ENCODE measurements around the gene DDAH1. TPM values are rescaled to one million over a fixed set of nuclear protein-coding genes. Genes with fewer than 3 reads are reported as not detected.

DDAH1 gene
- total RNA-seq, 4 donors from 2014 or later, result 17.5 to 64.2 (median 40.0) TPM

DNA sequence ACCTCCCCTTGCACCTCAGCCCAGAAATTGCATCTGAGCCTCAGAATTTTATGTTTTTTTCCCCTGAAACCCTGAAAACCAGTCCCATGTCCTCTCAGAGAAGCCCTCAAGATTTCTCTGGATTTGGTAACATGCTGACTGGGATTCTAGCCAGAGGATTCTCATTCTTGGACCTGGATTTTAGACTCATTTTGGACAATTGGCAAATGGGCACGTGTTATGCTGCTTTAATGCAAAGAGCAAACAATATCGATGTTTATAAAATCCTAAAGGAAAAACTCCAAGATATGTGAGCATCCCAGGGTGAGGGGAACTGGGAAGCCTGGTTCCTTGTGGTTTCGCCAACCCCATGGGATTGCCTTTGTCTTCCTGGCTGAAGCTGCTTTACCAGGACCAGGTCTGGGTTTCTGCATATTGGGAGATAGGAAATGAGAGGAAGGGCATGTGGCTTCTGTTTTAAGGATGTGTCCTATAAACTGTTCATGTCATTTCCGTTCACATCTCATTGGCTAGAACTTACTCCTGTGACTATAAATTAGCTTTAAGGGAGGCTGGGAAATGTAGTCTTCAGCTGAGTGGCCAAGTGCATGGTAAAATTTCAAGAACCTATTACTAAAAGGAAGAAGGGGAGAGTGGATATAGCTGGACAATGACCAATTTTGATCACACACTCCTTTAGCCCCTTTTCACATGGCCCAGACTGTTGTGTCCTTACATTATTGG lies 161.4 kb downstream of the DDAH1 start:
- H3K4me1 ChIP-seq, result peaks cover 0 to 4% of the 10 kb centered on the region in 2 donors
- 89 to 91% methylated on average over 4 of the region's 4 CpGs for WGBS, 2 donors
- TF ChIP-seq, protein P1, sequence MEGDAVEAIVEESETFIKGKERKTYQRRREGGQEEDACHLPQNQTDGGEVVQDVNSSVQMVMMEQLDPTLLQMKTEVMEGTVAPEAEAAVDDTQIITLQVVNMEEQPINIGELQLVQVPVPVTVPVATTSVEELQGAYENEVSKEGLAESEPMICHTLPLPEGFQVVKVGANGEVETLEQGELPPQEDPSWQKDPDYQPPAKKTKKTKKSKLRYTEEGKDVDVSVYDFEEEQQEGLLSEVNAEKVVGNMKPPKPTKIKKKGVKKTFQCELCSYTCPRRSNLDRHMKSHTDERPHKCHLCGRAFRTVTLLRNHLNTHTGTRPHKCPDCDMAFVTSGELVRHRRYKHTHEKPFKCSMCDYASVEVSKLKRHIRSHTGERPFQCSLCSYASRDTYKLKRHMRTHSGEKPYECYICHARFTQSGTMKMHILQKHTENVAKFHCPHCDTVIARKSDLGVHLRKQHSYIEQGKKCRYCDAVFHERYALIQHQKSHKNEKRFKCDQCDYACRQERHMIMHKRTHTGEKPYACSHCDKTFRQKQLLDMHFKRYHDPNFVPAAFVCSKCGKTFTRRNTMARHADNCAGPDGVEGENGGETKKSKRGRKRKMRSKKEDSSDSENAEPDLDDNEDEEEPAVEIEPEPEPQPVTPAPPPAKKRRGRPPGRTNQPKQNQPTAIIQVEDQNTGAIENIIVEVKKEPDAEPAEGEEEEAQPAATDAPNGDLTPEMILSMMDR (IDR thresholded peaks at IDR 0.05), result no peak
- no peak for TF ChIP-seq POLR2A (IDR thresholded peaks at IDR 0.05)
- H3K36me3 ChIP-seq, result no peaks in the 10 kb centered on the region
- DNase-seq, result no peak
- intact Hi-C loops (cut with DNase I), result loop anchor here (10.0 kb wide), 3 partner anchors 201 to 581 kb away; partner anchors contain the start of gene CCN1
- no peaks in the 10 kb centered on the region for H3K9me3 ChIP-seq
- H3K27me3 ChIP-seq, result no peaks in the 10 kb centered on the region
- no peak overlapping the region for H3K27ac ChIP-seq
- H3K4me3 ChIP-seq (replicated peaks in 1 of 3), result no peak overlapping the region

DNA sequence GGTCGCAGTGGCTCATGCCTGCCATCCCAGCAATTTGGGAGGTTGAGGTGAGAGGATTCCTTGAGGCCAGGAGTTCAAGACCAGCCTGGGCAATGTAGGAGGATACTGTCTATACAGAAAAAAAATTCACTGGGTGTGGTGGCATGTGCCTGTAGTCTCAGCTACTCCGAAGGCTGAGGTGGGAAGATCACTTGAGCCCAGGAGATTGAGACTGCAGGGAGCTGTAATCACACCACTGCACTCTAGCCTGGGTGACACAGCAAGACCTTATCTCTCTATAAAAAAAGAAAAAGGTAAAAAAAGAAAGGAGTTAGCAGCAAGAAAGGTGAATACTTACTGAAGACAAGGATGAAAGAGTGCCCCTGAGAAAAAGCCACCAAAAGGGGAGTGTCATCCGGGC lies 164.8 kb downstream of the DDAH1 start:
- H3K4me1 ChIP-seq, result peaks cover 8 to 21% of the 10 kb centered on the region in 2 donors
- H3K36me3 ChIP-seq, result no peaks in the 10 kb centered on the region
- intact Hi-C loops (cut with DNase I), result loop anchor here (10.0 kb wide), 3 partner anchors 205 to 585 kb away; partner anchors contain the start of gene CCN1
- H3K27me3 ChIP-seq, result no peaks in the 10 kb centered on the region
- no peak overlapping the region for H3K4me3 ChIP-seq (replicated peaks in 1 of 3)
- WGBS, 2 donors, result 61 to 82% methylated on average over 3 of the region's 3 CpGs
- H3K27ac ChIP-seq, result no peak overlapping the region
- TF ChIP-seq, protein P1 (IDR thresholded peaks at IDR 0.05), result no peak
- no peak for TF ChIP-seq POLR2A (IDR thresholded peaks at IDR 0.05)
- DNase-seq, result no peak
- H3K9me3 ChIP-seq, result no peaks in the 10 kb centered on the region

DNA sequence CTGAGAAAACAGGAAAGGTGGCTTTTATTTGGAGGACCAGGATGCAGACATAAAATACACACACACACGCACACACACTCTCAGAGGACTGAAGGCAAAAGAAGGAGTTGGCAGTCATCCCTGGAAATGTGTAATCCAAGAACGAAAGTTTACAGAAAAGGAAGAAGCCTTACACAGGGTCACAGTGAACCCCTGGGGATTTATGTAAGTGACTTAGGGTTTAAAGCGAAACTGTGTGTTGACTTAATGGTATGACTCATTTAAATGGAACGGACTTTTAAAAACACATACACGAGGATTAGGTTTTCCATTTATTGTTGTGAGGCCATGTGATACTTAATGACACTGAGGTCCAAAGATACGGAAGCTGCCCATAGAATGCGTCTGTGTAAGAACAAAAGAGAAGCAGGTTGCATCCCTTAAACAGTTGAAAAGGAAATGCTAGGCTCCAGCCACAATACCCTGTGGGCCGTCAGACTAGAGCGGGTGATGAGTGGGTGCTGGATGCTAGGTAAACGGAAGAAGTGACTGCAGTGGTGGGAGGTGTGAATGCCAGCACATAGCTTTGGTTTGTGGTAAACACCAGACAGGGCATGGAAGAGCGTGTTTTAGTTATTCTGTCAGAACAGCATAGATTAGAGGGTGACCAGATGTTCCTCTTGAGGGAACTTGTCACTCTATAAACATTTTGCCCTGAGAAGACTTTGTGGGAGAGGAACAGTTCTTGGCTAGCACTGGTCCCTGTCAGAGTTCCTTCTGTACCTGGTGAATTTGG lies 166.9 kb downstream of the DDAH1 start:
- intact Hi-C loops (cut with DNase I), result no loop called here
- Histone ChIP-seq H3K4me3 (replicated peaks in 1 of 3) (no peak overlapping the region), H3K27me3 (no peaks in the 10 kb centered on the region), H3K27ac (peak overlapping the region; percentile 52 to 78 (median 72)), H3K4me1 (peaks cover 8 to 26% of the 10 kb centered on the region in 2 donors), H3K36me3 (no peaks in the 10 kb centered on the region), H3K9me3 (no peaks in the 10 kb centered on the region)
- DNase-seq, result peak; percentile 59
- TF ChIP-seq, protein P1 (IDR thresholded peaks at IDR 0.05), result no peak
- peak in 1 of 2 donors; percentile 30 for TF ChIP-seq POLR2A (IDR thresholded peaks at IDR 0.05)
- WGBS, 2 donors, result 28 to 29% methylated on average over 11 of the region's 11 CpGs

DNA sequence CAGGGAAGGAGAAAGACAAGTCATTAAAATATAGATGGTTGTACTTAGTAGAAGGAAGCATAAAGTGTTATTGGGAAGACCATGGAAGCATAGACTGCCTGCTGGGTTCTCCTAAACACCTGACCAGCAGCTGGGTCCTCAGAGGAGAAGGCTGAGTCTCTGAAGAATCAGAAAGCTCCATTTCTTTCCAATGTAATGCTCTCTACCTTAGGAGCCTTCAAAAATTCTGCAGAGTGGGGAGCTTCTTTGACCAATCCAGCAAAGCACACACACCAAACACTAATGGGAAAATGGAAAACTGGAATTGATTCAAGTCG lies 167.5 kb downstream of the DDAH1 start:
- Histone ChIP-seq H3K27ac (peak overlapping the region; percentile 52 to 78 (median 72)), H3K4me3 (replicated peaks in 1 of 3) (no peak overlapping the region), H3K4me1 (peaks cover 8 to 26% of the 10 kb centered on the region in 2 donors), H3K36me3 (no peaks in the 10 kb centered on the region), H3K27me3 (no peaks in the 10 kb centered on the region), H3K9me3 (no peaks in the 10 kb centered on the region)
- no peak for TF ChIP-seq POLR2A (IDR thresholded peaks at IDR 0.05)
- TF ChIP-seq, protein P1 (IDR thresholded peaks at IDR 0.05), result no peak
- no peak for DNase-seq
- intact Hi-C loops (cut with DNase I), result no loop called here
- WGBS, 2 donors, result 9 to 20% methylated on average over 1 of the region's 1 CpG

DNA sequence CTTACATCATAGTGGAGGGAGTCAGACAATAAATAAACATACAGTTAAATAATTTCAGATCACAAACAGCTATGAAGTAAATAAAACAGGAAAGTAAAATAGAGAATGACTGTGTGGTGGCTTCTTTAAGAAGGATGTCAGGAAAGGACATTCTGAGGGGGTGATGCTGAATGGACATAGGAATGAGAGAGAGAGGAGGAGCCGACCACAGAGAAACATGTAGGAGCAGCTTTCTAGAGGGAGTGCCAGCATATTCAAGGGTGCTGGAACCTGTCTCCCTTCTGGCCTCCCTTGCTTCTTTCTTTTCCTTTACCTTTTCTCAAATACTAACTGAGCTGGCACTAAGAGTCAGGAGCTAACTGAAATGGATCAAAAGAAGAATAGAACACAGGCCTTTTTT lies 168.0 kb downstream of the DDAH1 start:
- H3K27me3 ChIP-seq, result no peaks in the 10 kb centered on the region
- no peaks in the 10 kb centered on the region for H3K36me3 ChIP-seq
- H3K9me3 ChIP-seq, result no peaks in the 10 kb centered on the region
- no peak overlapping the region for H3K4me3 ChIP-seq (replicated peaks in 1 of 3)
- 43 to 51% methylated on average over 1 of the region's 1 CpG for WGBS, 2 donors
- peaks cover 8 to 26% of the 10 kb centered on the region in 2 donors for H3K4me1 ChIP-seq
- TF ChIP-seq, protein P1 (IDR thresholded peaks at IDR 0.05), result no peak
- no peak for TF ChIP-seq POLR2A (IDR thresholded peaks at IDR 0.05)
- DNase-seq, result no peak
- intact Hi-C loops (cut with DNase I), result no loop called here
- peak overlapping the region; percentile 52 to 78 (median 72) for H3K27ac ChIP-seq
